Coronary artery (tissue), 2 donors: Measurements from ENCODE around the gene RAB44.

Source experiments
- DNase-seq: peaks from one replicate; pipeline ENCODE4 v3.0.0-alpha.2; 2017; ENCODE audit warnings: low spot score
- H3K27ac ChIP-seq, 2 donors: fragments of 200-600 bp; sonication (generic); one replicate each; pipeline ENCODE4 v1.5.1; 2016 to 2019
- H3K4me3 ChIP-seq: fragments of 200-600 bp; sonication (generic); 2 replicates; pipeline ENCODE4 v1.5.1; 2016; ENCODE audit warnings: mild to moderate bottlenecking, moderate library complexity
- TF ChIP-seq, protein P1 (sequence below): fragments of 200-600 bp; sonication (generic); IDR thresholded peaks from one replicate; pipeline ENCODE4 v1.5.1; 2019; ENCODE audit warnings: antibody characterized with exemption

RAB44 gene

DNA sequence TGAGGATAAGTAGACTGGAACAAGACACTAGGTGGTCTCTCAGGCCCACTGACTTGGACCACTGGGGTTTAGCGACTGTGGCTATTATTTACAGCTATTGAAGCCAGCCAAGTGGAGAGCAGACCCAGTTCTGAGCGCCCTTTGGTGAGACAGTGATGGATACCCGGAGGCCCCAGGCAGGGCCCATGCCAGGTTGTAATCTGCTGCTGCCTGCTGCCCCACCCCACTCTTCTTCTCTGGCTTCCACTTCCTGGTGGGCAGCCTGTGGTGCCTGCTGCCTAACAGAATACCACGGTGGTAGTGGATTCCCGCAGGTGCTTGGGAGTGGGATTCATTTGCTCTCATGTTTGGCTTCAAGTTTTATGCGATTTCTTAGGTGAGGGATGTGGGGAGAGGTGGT is 570 bp downstream of the RAB44 start:
- no peak overlapping the region for H3K27ac ChIP-seq
- no peak overlapping the region for H3K4me3 ChIP-seq
- no peak for DNase-seq
- TF ChIP-seq, protein P1, sequence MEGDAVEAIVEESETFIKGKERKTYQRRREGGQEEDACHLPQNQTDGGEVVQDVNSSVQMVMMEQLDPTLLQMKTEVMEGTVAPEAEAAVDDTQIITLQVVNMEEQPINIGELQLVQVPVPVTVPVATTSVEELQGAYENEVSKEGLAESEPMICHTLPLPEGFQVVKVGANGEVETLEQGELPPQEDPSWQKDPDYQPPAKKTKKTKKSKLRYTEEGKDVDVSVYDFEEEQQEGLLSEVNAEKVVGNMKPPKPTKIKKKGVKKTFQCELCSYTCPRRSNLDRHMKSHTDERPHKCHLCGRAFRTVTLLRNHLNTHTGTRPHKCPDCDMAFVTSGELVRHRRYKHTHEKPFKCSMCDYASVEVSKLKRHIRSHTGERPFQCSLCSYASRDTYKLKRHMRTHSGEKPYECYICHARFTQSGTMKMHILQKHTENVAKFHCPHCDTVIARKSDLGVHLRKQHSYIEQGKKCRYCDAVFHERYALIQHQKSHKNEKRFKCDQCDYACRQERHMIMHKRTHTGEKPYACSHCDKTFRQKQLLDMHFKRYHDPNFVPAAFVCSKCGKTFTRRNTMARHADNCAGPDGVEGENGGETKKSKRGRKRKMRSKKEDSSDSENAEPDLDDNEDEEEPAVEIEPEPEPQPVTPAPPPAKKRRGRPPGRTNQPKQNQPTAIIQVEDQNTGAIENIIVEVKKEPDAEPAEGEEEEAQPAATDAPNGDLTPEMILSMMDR, result no peak

DNA sequence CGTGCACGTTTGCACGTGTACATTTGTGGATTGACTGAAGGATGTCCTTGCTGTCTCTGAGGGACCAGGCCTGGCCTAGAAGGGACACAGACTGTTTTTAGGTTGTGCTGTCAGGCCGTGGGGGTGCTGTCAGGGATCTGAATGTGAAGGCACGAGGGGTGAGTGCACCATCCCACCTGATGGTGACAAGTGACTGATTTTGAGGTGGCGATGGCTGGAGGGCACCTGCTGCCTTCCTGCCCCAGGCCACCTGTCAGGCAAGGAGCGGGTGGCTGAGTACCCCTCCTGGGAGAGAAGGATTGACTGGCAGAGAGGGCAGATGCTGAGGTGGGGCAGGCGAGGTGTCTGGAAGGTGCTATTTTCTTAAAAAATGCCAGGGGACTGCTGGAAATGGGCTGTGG is 1.2 kb downstream of the RAB44 start:
- no peak overlapping the region for H3K27ac ChIP-seq
- DNase-seq, result peak; percentile 59
- no peak overlapping the region for H3K4me3 ChIP-seq
- TF ChIP-seq, protein P1, result no peak

DNA sequence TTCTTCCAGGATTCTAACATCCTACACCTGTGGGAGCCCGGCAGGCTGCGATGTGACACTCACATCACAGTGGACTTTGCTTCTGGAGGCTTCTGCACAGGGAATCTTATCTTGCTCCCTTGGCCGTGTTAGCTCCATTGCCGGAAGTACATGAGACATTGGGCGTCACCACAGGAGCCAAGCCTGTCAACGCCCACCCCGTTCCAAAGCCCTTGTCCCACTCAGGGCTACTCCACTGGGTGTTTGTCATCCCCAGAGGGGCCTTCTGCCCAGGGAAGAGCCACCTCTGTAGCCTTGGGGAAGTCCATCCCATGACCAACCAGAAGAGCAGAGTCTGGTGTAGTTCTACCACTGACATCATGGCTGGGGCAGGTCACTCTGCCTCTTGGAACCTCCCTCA is 1.7 kb downstream of the RAB44 start:
- TF ChIP-seq, protein P1, result no peak
- Histone ChIP-seq H3K4me3 (no peak overlapping the region), H3K27ac (no peak overlapping the region)
- peak; percentile 49 for DNase-seq

DNA sequence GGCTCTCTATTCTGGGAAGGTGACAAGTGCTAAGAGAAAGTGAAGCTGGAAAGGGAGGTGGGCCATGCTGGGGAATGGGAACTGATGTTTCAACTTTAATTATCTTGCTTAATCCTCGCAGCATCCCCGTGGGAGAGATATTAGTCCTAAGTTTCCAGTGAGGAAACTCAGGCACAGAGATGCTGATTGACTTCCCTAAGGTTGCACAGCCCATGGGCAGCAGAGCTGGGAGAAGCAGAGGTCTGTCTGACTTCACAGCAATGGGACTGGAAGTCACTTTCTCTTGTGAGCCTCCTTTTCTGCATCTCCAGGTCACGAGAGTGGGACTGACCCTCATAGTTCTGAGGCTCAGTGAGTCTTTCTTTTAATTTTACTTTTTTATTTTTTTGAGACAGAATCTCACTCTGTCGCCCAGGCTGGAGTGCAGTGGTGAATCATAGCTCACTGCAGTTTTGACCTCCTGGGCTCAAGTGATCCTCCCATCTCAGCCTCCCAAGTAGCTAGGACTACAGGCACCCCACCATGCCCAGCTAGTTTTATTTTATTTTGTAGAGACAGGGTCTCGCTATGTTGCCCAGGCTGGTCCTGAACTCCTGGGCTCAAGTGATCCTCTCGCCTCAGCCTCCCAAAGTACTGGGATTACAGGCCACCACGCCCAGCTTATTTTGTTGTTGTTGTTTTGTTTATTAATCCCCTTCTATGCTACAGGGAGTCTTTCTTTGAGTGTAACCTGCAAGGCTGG is 2.6 kb downstream of the RAB44 start:
- Histone ChIP-seq H3K27ac (no peak overlapping the region), H3K4me3 (no peak overlapping the region)
- TF ChIP-seq, protein P1, result no peak
- peak; percentile 14 for DNase-seq

DNA sequence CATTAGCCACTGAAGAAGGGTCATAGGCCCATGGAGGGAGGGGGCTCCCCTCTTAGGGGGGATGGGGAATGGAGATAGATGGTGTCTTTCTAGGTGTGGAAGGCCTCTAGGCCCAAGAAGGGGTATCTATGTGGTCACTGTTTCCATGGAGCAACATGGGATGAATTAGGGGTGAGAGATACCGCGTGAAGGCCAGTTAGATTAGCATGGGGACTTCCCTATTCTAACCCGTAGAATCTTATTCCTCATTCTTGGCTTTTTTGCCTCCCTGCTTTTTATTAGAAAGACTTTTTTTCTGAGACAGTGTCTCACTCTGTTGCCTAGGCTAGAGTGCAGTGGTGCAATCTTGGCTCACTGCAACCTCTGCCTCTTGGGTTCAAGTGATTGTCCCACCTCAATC is 3.2 kb downstream of the RAB44 start:
- TF ChIP-seq, protein P1, result no peak
- Histone ChIP-seq H3K27ac (no peak overlapping the region), H3K4me3 (no peak overlapping the region)
- DNase-seq, result no peak

DNA sequence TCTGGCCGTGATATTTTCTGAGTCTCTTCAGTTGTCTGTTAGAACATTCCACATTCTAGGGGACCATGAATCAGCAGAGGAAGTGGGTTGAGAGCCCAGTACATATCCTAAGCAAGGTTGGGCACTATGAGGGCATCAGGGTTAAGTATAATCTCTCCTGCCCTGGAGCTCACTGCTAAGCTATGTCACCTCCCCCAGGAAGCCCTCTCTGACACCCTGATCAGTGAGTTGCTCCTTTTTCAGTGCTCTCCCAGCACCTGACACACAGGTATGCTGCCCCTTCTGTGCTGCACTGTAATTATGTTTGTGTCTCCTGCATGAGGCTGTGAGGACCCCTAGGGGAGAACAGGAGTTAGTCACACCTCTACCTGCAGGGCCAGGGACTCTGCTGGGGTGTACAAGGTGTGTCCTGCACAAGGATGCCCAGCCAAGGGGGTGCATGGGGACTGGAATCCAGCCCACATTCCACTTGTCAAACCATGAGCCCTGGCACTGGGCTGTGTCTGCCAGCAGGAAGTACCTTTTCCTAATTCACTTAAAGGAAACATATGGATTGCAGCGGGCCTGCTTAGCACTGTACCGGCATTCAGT is 3.9 kb downstream of the RAB44 start:
- Histone ChIP-seq H3K4me3 (no peak overlapping the region), H3K27ac (no peak overlapping the region)
- TF ChIP-seq, protein P1, result no peak
- DNase-seq, result no peak

DNA sequence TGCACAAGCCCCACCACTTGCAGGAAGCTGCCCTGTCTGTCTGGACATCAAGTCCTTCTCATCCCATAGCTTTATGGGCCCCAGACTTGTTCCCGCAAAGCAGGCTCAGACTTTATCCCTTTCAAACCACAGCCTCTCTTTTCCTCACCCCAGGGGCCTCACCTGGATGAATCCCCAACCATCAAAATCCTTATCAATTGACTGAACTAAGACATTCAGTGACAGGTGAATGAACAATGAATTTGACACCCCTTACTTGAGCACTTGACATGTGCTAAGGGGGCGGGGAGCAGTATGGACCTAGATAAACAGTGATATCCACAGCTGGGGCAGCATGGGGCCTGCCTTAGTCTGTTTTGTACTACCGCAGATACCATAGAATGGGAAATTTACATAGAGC is 5.0 kb downstream of the RAB44 start:
- no peak overlapping the region for H3K27ac ChIP-seq
- DNase-seq, result no peak
- no peak overlapping the region for H3K4me3 ChIP-seq
- TF ChIP-seq, protein P1, result no peak
